Neural cell (in vitro differentiated cells): ENCODE results near the gene SH3GL1.

Source experiments
- EZH2 ChIP-seq: fragments of 200-600, 300-800 bp; shearing (Covaris generic), sonication (generic); IDR thresholded peaks from 2 replicates; pipeline ENCODE4 v1.6.1; 2014; ENCODE audit warnings: antibody characterized with exemption, low read length, borderline replicate concordance, mild to moderate bottlenecking; ENCODE audit not compliant: insufficient read depth, poor library complexity, severe bottlenecking
- TF ChIP-seq, protein P1 (sequence below): fragments of 450-650 bp; IDR thresholded peaks from 2 replicates; pipeline ENCODE4 v1.5.1; 2014; ENCODE audit warnings: antibody characterized with exemption, mild to moderate bottlenecking, moderate library complexity; ENCODE audit not compliant: poor library complexity, severe bottlenecking

DNA sequence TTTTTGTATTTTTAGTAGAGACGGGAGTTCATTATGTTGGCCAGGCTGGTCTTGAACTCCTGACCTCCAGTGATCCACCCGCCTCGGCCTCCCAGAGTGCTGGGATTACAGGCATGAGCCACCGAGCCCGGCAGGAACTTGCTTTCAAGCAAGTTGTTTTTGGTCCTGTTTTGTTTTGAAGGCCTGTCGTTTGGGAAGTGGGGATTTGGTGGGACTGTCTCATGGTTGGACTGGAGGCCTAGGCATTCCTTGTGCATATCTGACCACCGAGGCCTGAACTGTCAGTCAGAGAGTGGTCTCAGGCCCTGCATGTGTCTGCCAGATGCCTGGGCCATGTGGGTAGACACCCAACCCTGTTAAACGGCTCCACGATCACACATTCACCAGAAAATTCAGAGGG is 30.9 kb upstream of the SH3GL1 start:
- TF ChIP-seq, protein P1, sequence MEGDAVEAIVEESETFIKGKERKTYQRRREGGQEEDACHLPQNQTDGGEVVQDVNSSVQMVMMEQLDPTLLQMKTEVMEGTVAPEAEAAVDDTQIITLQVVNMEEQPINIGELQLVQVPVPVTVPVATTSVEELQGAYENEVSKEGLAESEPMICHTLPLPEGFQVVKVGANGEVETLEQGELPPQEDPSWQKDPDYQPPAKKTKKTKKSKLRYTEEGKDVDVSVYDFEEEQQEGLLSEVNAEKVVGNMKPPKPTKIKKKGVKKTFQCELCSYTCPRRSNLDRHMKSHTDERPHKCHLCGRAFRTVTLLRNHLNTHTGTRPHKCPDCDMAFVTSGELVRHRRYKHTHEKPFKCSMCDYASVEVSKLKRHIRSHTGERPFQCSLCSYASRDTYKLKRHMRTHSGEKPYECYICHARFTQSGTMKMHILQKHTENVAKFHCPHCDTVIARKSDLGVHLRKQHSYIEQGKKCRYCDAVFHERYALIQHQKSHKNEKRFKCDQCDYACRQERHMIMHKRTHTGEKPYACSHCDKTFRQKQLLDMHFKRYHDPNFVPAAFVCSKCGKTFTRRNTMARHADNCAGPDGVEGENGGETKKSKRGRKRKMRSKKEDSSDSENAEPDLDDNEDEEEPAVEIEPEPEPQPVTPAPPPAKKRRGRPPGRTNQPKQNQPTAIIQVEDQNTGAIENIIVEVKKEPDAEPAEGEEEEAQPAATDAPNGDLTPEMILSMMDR: no peak
- no peak for TF ChIP-seq EZH2
